SH-SY5Y (cell line): ENCODE measurements around the gene PLET1.

Experiments used
- GATA2 ChIP-seq: IDR thresholded peaks from 2 replicates; pipeline ENCODE4 v1.6.1; 2011; ENCODE audit warnings: mild to moderate bottlenecking, low read depth, low read length
- GATA3 ChIP-seq: IDR thresholded peaks from 2 replicates; pipeline ENCODE4 v1.6.1; 2011; ENCODE audit warnings: low read depth, mild to moderate bottlenecking, low read length, moderate library complexity

DNA sequence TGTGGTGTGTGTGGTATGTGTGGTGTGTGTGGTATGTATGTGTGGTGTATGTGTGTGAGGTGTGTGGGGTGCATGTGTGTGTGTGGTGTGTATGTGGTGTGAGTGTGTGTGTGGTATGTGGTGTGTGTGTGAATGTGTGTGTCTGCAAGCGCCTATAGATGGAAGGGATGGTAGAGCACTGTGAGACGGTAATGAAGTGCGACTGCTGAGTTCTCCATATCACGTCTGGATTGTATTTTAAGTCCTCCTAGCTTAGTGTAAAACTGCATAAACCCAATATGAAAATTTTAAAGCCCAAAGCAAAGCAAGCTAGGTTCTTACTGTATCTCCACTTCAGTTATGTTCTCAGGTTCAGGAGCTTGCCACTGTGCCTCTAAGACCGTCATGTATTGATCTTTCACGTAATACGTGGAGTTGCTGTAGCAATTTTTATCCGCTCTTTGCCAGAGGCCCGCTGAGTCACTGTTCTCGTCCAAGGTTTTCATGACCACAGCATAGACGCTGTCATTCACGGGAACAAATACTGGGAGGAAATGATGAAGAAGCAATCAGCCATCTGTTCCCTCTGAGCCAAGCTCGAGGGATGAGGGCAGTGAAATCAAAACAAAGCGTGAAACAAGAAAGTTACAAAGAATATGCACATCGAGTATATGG is 5.5 kb downstream of the PLET1 start:
- TF ChIP-seq GATA2 (no peak), GATA3 (no peak)
